ENCODE results near the gene COL8A1. TPM values are rescaled to one million over a fixed set of nuclear protein-coding genes. Genes with fewer than 3 reads are reported as not detected.

Gene COL8A1
- total RNA-seq, 2 experiments from 2014 or later = not detected

DNA sequence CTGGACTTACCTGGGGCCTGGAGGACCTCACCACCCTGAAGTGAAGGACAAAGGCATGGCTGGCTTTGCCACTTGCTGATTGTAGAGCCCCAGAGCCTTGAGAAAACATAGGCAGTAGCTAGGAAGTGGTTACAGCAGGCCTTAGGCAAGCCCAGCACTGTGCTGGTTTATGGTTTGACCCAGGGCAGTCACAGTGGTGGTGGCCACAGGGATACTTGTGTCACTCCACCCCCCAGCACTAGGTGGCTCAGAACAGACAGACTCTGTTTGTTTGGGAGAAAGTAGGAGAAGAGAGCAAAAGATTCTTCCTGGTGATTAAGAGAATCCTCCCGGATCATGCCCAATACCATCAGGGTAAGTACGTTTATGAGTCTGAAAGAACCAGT lies 13.2 kb upstream of the COL8A1 start:
- Mint-ChIP-seq H3K36me3 (ENCODE audit: low read depth) (no peaks in the 10 kb centered on the region), H3K4me1 (ENCODE audit: low read depth) (no peaks in the 10 kb centered on the region), H3K27ac (no peak overlapping the region), H3K9me3 (peaks cover 4% of the 10 kb centered on the region), H3K4me3 (no peak overlapping the region), H3K27me3 (peaks cover 9% of the 10 kb centered on the region)
- intact Hi-C loops (cut with DNase I, micrococcal nuclease) = no loop called here
- no peaks in the 10 kb centered on the region for H3K36me3 ChIP-seq (ENCODE audit: insufficient read depth, low read length)
- DNase-seq (no peak), ATAC-seq (ENCODE audit: poor library complexity) (no peak)
- no peak overlapping the region for H3K4me3 ChIP-seq (ENCODE audit: low read length)
- H3K27me3 ChIP-seq (ENCODE audit: control insufficient read depth in 1 of 2, insufficient read depth in 2 of 2, low read length in 2 of 2) = no peaks in the 10 kb centered on the region
- ChIA-PET CTCF (no interaction called here), POLR2A (no interaction called here)
- H3K9me3 ChIP-seq (ENCODE audit: control insufficient read depth in 1 of 2, insufficient read depth in 1 of 2, low read length in 2 of 2) = peaks cover 0 to 9% of the 10 kb centered on the region in 2 experiments
- H3K27ac ChIP-seq (ENCODE audit: low read depth in 1 of 2, low read length in 2 of 2) = no peak overlapping the region
- TF ChIP-seq, protein P1, sequence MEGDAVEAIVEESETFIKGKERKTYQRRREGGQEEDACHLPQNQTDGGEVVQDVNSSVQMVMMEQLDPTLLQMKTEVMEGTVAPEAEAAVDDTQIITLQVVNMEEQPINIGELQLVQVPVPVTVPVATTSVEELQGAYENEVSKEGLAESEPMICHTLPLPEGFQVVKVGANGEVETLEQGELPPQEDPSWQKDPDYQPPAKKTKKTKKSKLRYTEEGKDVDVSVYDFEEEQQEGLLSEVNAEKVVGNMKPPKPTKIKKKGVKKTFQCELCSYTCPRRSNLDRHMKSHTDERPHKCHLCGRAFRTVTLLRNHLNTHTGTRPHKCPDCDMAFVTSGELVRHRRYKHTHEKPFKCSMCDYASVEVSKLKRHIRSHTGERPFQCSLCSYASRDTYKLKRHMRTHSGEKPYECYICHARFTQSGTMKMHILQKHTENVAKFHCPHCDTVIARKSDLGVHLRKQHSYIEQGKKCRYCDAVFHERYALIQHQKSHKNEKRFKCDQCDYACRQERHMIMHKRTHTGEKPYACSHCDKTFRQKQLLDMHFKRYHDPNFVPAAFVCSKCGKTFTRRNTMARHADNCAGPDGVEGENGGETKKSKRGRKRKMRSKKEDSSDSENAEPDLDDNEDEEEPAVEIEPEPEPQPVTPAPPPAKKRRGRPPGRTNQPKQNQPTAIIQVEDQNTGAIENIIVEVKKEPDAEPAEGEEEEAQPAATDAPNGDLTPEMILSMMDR (IDR thresholded peaks at IDR 0.05) = no peak
- no peaks in the 10 kb centered on the region for H3K4me1 ChIP-seq (ENCODE audit: insufficient read depth, low read length)

DNA sequence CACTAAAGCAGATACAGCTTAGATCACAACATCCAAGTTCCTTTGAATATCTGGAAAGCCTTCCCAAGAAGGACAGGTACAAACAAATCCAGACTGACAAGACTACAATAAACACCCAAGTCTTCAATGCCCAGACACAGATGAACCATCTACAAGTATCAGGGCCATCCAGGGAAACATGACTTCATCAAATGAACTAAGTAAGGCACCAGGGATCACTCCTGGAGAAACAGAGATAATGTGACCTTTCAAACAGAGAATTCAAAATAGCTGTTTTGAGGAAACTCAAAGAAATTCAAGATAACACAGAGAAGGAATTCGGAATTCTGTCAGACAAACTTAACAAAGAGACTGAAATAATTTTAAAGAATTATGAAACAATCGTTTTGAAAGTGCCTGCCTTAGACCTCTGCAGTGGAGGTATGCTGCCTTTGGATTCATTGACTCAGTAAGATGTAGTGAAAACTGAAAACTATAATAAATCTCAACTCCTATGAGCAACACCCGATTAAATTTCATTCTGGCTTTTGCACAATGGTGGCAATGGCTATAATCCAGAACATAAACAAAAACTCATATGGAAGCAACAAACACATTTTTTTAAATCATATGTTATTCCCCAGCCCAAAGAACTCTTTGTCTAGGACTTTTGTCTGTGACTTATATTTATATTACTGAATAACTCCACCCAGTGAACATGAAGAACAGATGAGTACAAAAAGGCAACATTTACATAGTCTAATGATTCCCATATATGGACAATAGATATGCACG lies 12.6 kb upstream of the COL8A1 start:
- peaks cover 0 to 9% of the 10 kb centered on the region in 2 experiments for H3K9me3 ChIP-seq (ENCODE audit: control insufficient read depth in 1 of 2, insufficient read depth in 1 of 2, low read length in 2 of 2)
- DNase-seq (no peak), ATAC-seq (ENCODE audit: poor library complexity) (no peak)
- no peaks in the 10 kb centered on the region for H3K36me3 ChIP-seq (ENCODE audit: insufficient read depth, low read length)
- no peak overlapping the region for H3K27ac ChIP-seq (ENCODE audit: low read depth in 1 of 2, low read length in 2 of 2)
- POLR2A ChIA-PET = no interaction called here
- no peaks in the 10 kb centered on the region for H3K4me1 ChIP-seq (ENCODE audit: insufficient read depth, low read length)
- CTCF ChIA-PET = no interaction called here
- intact Hi-C loops (cut with DNase I, micrococcal nuclease) = no loop called here
- no peak overlapping the region for H3K4me3 ChIP-seq (ENCODE audit: low read length)
- peaks cover 4% of the 10 kb centered on the region for H3K9me3 Mint-ChIP-seq
- no peak overlapping the region for H3K27ac Mint-ChIP-seq
- no peaks in the 10 kb centered on the region for H3K36me3 Mint-ChIP-seq (ENCODE audit: low read depth)
- H3K4me1 Mint-ChIP-seq (ENCODE audit: low read depth) = no peaks in the 10 kb centered on the region
- TF ChIP-seq, protein P1 (IDR thresholded peaks at IDR 0.05) = no peak
- H3K27me3 Mint-ChIP-seq = peaks cover 9% of the 10 kb centered on the region
- H3K27me3 ChIP-seq (ENCODE audit: control insufficient read depth in 1 of 2, insufficient read depth in 2 of 2, low read length in 2 of 2) = no peaks in the 10 kb centered on the region
- no peak overlapping the region for H3K4me3 Mint-ChIP-seq

DNA sequence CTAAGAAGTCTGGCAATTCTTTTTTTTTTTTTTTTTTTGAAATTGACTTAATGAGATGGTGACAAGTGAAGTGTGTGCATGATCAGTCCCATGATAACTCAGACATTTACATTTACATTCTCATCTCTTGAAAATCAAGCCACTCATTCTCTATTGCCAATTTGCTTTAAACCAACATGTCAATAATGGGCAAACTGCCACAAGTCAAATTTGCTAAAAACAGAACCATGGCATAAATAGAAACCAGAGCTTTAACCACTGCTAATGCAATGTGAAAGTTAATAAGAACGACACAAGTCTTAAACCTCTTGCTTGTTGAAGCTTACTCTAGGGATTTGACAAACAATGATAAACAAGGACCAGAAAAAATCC lies 12.0 kb upstream of the COL8A1 start:
- H3K27ac ChIP-seq (ENCODE audit: low read depth in 1 of 2, low read length in 2 of 2) = no peak overlapping the region
- H3K4me1 Mint-ChIP-seq (ENCODE audit: low read depth) = no peaks in the 10 kb centered on the region
- H3K4me3 ChIP-seq (ENCODE audit: low read length) = no peak overlapping the region
- no peaks in the 10 kb centered on the region for H3K27me3 ChIP-seq (ENCODE audit: control insufficient read depth in 1 of 2, insufficient read depth in 2 of 2, low read length in 2 of 2)
- H3K4me3 Mint-ChIP-seq = no peak overlapping the region
- H3K9me3 ChIP-seq (ENCODE audit: control insufficient read depth in 1 of 2, insufficient read depth in 1 of 2, low read length in 2 of 2) = peaks cover 0 to 9% of the 10 kb centered on the region in 2 experiments
- H3K36me3 ChIP-seq (ENCODE audit: insufficient read depth, low read length) = no peaks in the 10 kb centered on the region
- intact Hi-C loops (cut with DNase I, micrococcal nuclease) = no loop called here
- CTCF ChIA-PET = no interaction called here
- peaks cover 15% of the 10 kb centered on the region for H3K27me3 Mint-ChIP-seq
- H3K9me3 Mint-ChIP-seq = peaks cover under 1% of the 10 kb centered on the region
- no peak for ATAC-seq (ENCODE audit: poor library complexity)
- no peak for DNase-seq
- POLR2A ChIA-PET = no interaction called here
- no peaks in the 10 kb centered on the region for H3K4me1 ChIP-seq (ENCODE audit: insufficient read depth, low read length)
- TF ChIP-seq, protein P1 (IDR thresholded peaks at IDR 0.05) = no peak
- no peaks in the 10 kb centered on the region for H3K36me3 Mint-ChIP-seq (ENCODE audit: low read depth)
- no peak overlapping the region for H3K27ac Mint-ChIP-seq

All from CD4-positive, alpha-beta T cell (primary cell).